ENCODE data around the gene KLK12.

Gene KLK12

GRCh38 chr19:51036519-51036918, 1.7 kb upstream of the KLK12 start:
- in situ Hi-C loops (cut with MboI; ENCODE audit: low pct_unique_long_range_greater_than_20kb, low sequenced_read_pairs, unreplicated experiment): no loop called here
- no peak for DNase-seq (ENCODE audit: low spot score)
- TF ChIP-seq CTCF (IDR thresholded peaks at IDR 0.05; ENCODE audit: extremely low read depth, insufficient read depth, missing control alignments): no peak

GRCh38 chr19:51031880-51032225, 2.9 kb downstream of the KLK12 start:
- in situ Hi-C loops (cut with MboI; ENCODE audit: low pct_unique_long_range_greater_than_20kb, low sequenced_read_pairs, unreplicated experiment): no loop called here
- no peak for TF ChIP-seq CTCF (IDR thresholded peaks at IDR 0.05; ENCODE audit: extremely low read depth, insufficient read depth, missing control alignments)
- no peak for DNase-seq (ENCODE audit: low spot score)

- in situ Hi-C loops (cut with MboI; ENCODE audit: low pct_unique_long_range_greater_than_20kb, low sequenced_read_pairs, unreplicated experiment): no loop called here
- DNase-seq (ENCODE audit: low spot score): no peak
- TF ChIP-seq CTCF (IDR thresholded peaks at IDR 0.05; ENCODE audit: extremely low read depth, insufficient read depth, missing control alignments): no peak
Measured at GRCh38 chr19:51031220-51031879, 3.5 kb downstream of the KLK12 start.

GRCh38 chr19:51030631-51031030, 4.2 kb downstream of the KLK12 start:
- no peak for TF ChIP-seq CTCF (IDR thresholded peaks at IDR 0.05; ENCODE audit: extremely low read depth, insufficient read depth, missing control alignments)
- in situ Hi-C loops (cut with MboI; ENCODE audit: low pct_unique_long_range_greater_than_20kb, low sequenced_read_pairs, unreplicated experiment): no loop called here
- DNase-seq (ENCODE audit: low spot score): no peak

- in situ Hi-C loops (cut with MboI; ENCODE audit: low pct_unique_long_range_greater_than_20kb, low sequenced_read_pairs, unreplicated experiment): no loop called here
- DNase-seq (ENCODE audit: low spot score): no peak
- TF ChIP-seq CTCF (IDR thresholded peaks at IDR 0.05; ENCODE audit: extremely low read depth, insufficient read depth, missing control alignments): no peak
Measured at GRCh38 chr19:51029718-51030117, 5.1 kb downstream of the KLK12 start.

GRCh38 chr19:51027873-51028272, 6.9 kb downstream of the KLK12 start:
- no peak for TF ChIP-seq CTCF (IDR thresholded peaks at IDR 0.05; ENCODE audit: extremely low read depth, insufficient read depth, missing control alignments)
- in situ Hi-C loops (cut with MboI; ENCODE audit: low pct_unique_long_range_greater_than_20kb, low sequenced_read_pairs, unreplicated experiment): no loop called here
- DNase-seq (ENCODE audit: low spot score): no peak
